ENCODE results near the gene SCAPER. TPM values are rescaled to one million over a fixed set of nuclear protein-coding genes. Genes with fewer than 3 reads are reported as not detected.

Gene SCAPER
- 4.3 and 6.2 TPM in 2 replicates for total RNA-seq (2014; rRNA removed; shearing (Covaris generic))
- 6.8 and 8.1 TPM in 2 replicates for polyA plus RNA-seq (2015; cell fraction: cytosol; rRNA removed)
- polyA plus RNA-seq (2015; cell fraction: nucleus; rRNA removed): 6.8 and 10.2 TPM in 2 replicates

GRCh38 chr15:76905013-76905839 lies at the start of gene SCAPER:
Gene SCAPER, minus strand, starts transcription at chr15:76905340. Its CDS starts 21,523 bp downstream, at chr15:76883817.
- peak; percentile 84 for DNase-seq (ENCODE audit: low read depth)

- DNase-seq (ENCODE audit: low read depth): peak; percentile 5
These were observed 49.6 kb upstream of the SCAPER start for GRCh38 chr15:76954744-76955143.

GRCh38 chr15:76953913-76954312 lies 48.8 kb upstream of the SCAPER start:
- DNase-seq (ENCODE audit: low read depth): no peak

- no peak for DNase-seq (ENCODE audit: low read depth)
These were observed 46.1 kb upstream of the SCAPER start for GRCh38 chr15:76951220-76951619.

GRCh38 chr15:76947454-76947853 lies 42.3 kb upstream of the SCAPER start:
- DNase-seq (ENCODE audit: low read depth): no peak

- no peak for DNase-seq (ENCODE audit: low read depth)
These were observed 40.5 kb upstream of the SCAPER start for GRCh38 chr15:76945494-76946093.

GRCh38 chr15:76942331-76942730 lies 37.2 kb upstream of the SCAPER start:
- no peak for DNase-seq (ENCODE audit: low read depth)

GRCh38 chr15:76941636-76942035 lies 36.5 kb upstream of the SCAPER start:
- DNase-seq (ENCODE audit: low read depth): no peak

- no peak for DNase-seq (ENCODE audit: low read depth)
These were observed 34.6 kb upstream of the SCAPER start for GRCh38 chr15:76939715-76940114.

- DNase-seq (ENCODE audit: low read depth): no peak
These were observed 33.6 kb upstream of the SCAPER start for GRCh38 chr15:76938752-76939151.

GRCh38 chr15:76936671-76937070 lies 31.5 kb upstream of the SCAPER start:
- DNase-seq (ENCODE audit: low read depth): no peak

- no peak for DNase-seq (ENCODE audit: low read depth)
These were observed 30.5 kb upstream of the SCAPER start for GRCh38 chr15:76935620-76936019.

GRCh38 chr15:76932135-76932966 lies 27.2 kb upstream of the SCAPER start:
- no peak for DNase-seq (ENCODE audit: low read depth)

- DNase-seq (ENCODE audit: low read depth): peak; percentile 95
These were observed 26.4 kb upstream of the SCAPER start, which contains the start of gene RCN2 for GRCh38 chr15:76931397-76932134. Gene RCN2, plus strand, starts transcription at chr15:76931749. Its CDS starts 93 bp downstream, at chr15:76931842.

GRCh38 chr15:76930831-76931396 lies 25.8 kb upstream of the SCAPER start:
- DNase-seq (ENCODE audit: low read depth): no peak

GRCh38 chr15:76929011-76929760 lies 24.0 kb upstream of the SCAPER start:
- DNase-seq (ENCODE audit: low read depth): no peak

GRCh38 chr15:76928201-76928600 lies 23.1 kb upstream of the SCAPER start:
- no peak for DNase-seq (ENCODE audit: low read depth)

- DNase-seq (ENCODE audit: low read depth): no peak
These were observed 11.2 kb upstream of the SCAPER start for GRCh38 chr15:76916369-76916768.

GRCh38 chr15:76913737-76914136 lies 8.6 kb upstream of the SCAPER start:
- no peak for DNase-seq (ENCODE audit: low read depth)

- no peak for DNase-seq (ENCODE audit: low read depth)
These were observed 7.3 kb upstream of the SCAPER start for GRCh38 chr15:76912430-76912829.

Measured in HT1080 (cell line).